GM12892 (cell line): Measurements from ENCODE around the gene IFNA4.

Experiments
- POLR2A ChIP-seq: IDR thresholded peaks from 2 replicates; pipeline ENCODE4 v1.6.1; 2011; ENCODE audit warnings: low read depth, low read length, control low read depth
- POLR2AphosphoS5 ChIP-seq: IDR thresholded peaks from 2 replicates; pipeline ENCODE4 v1.6.1; 2011; ENCODE audit warnings: low read depth, low read length, control low read depth
- TAF1 ChIP-seq: IDR thresholded peaks from 2 replicates; pipeline ENCODE4 v1.6.1; 2011; ENCODE audit warnings: low read depth, mild to moderate bottlenecking, control low read depth, low read length, borderline replicate concordance

DNA sequence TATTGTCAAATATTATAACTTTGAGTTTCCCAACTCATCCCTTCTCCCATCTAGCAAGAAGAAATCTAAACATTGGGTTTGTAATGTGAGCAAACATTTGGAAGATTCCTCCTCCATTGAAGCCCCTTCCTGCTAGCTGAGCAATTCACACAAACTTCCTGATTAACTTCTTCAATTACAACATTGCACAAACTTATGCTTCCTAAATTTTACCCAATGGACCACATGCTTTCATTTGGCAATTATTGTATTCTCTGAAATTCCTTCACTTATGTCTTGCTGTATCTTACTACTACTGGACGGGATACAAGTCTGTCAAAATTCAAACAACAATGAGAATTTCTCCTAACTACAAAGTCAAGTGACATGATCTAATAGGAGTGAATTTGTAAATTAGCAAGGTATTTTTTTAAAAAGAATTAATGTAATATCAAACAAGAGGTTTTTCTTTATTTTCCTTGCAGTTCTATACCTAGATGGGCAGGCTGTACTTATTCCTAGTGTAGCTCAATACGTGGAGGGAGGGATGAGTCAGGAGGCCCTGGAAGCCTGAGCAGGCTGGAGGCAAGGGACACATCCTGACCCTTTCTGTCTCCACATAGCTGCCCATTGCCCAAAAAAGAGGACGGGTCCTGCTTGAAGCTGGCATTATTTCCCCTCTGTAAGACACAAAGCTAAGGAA lies 33.9 kb downstream of the IFNA4 start:
- TF ChIP-seq POLR2AphosphoS5 (no peak), TAF1 (no peak), POLR2A (no peak)
